Dermis blood vessel endothelial cell (primary cell): ENCODE results near the gene CNBP. TPM values are rescaled to one million over a fixed set of nuclear protein-coding genes. Genes with fewer than 3 reads are reported as not detected.

Experiments
- DNase-seq: peaks from one replicate; pipeline ENCODE4 v3.0.0; 2010
- total RNA-seq: library from RNA; depleted of rRNA; stranded (reverse); fragments of >200 nt; gene quantifications from 2 replicates; pipeline ENCODE4 v1.2.3, GENCODE V29; 2014

CNBP gene
- total RNA-seq, 1 donor from 2014 or later = 251 TPM

- no peak for DNase-seq
Observed at GRCh38 chr3:129130291-129130813, 53.3 kb downstream of the CNBP start.

DNA sequence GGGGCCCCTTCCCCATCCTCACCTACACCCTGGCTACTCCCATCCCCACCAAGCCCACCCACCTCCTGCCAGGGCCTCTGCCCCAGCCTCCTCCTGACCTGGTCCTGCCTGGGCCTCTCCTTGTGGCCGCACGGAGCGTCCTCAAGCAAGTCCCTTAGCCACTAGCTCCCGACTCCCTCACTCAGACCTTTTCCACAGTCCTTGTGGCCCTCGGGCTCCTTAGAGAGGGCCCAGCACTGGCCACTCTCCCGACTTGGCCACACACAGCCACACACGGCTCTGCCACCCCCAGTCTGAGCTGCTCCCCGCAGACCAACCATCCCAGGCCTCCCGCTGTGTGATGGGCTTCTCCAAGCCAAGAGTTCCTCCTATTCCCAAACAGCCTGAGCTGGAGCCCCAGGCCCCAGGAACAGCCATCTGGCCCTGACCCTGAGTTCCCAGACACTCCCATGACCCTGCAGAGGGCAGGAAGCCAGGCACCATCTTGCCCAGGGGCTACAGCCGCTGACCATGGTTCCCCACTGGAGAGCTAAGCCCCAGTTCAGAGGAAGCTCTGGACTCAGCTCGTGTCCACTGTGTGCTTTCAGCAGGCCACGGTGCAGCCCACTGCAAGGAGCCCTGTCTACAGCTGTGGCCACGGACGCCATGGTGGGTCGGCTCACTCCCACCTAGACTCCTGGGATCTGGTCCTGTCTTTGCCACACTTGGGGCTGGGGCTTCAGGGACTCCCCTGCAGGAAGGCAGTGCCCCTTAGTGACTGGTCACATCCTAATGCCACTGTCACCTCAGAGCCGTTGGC, 55.1 kb downstream of the CNBP start:
- no peak for DNase-seq

GRCh38 chr3:129126726-129127280, 56.9 kb downstream of the CNBP start:
- no peak for DNase-seq

- no peak for DNase-seq
Observed at GRCh38 chr3:129123314-129124060, 60.2 kb downstream of the CNBP start.

GRCh38 chr3:129122412-129123011, 61.2 kb downstream of the CNBP start:
- no peak for DNase-seq

DNA sequence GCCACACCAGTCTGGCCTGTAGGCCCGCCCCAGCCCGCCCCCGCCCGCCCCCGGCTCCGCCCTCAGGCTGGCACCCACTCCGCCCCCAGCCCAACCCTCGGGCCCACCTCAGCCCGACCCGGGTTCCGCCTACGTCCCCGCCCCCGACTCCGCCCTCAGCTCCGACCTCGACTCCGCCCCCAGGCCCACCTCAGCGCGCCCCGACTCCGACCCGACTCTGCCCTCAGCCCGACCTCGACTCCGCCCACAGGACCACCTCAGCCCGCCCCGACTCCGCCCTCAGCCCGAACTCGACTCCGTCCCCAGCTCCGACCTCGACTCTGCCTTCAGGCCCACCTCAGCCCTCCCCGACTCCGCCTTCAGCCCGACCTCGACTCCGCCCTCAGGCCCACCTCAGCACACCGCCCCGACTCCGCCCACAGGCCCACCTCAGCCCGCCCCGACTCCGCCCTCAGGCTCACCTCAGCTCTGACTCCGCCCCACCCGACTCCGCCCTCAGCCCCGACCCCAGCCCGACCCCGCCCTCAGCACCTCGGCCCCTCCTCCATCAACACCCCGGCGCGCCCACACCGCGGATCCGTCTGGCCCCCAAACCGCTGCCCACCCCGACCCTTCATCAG, 61.8 kb downstream of the CNBP start, which contains the start of gene RAB43:
RAB43 (minus strand) TSS at position 13 of the 620 bp plus-strand sequence. CDS start 315 bp downstream, outside the sequence.
- peak; percentile 90 for DNase-seq

DNA sequence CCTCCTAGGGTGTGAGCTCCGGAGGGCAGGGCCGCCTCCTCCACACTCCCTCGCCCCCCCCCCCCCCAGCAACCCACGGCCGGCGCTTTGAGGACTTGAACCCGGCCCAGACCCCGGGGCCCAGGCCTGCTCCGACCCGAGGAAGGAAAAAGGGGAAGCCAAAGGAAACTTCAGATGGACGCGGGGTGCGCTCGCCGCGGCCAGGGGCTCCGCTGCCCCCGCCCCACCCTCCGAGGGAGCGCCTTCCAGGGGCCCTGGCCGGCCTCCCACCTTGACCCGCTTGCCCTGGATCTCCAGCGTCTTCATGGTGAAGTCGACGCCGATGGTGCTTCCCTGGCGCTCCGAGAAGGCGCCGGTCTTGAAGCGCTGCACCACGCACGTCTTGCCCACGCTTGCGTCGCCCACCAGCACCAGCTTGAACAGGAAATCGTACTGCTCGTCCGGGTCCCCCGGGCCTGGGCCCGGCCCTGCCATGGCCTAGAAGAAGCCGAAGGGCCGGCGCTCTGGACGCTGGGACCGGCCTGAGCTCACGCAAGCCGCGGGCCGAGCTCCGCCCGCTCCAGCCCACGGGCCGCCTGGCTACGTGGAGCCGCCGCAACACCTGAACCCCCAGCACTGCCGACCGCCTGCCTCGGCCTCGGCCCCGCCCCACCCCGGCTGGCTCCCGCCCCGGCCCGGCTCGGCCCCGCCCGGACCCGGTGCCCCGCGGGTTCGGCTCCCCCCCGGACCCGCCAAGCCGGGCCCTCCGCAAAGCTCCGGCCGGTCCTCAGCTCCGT, 62.5 kb downstream of the CNBP start:
- DNase-seq = peak; percentile 61

- DNase-seq = peak; percentile 91
Observed at GRCh38 chr3:129120254-129121004, 63.3 kb downstream of the CNBP start.

- peak; percentile 26 for DNase-seq
Observed at GRCh38 chr3:129119365-129120100, 64.2 kb downstream of the CNBP start.

- peak; percentile 26 for DNase-seq
Observed at GRCh38 chr3:129118745-129119144, 65.0 kb downstream of the CNBP start.

Other genes with a start within 250 kb of the CNBP start
- gene CFAP92, start 189.8 kb downstream of the CNBP start, total RNA-seq = 1.9 and 2.4 TPM in 2 replicates
- gene EFCC1, start 182.6 kb downstream of the CNBP start, total RNA-seq = 5.9 and 12.1 TPM in 2 replicates
- gene GP9, start 123.1 kb downstream of the CNBP start, total RNA-seq = not detected in 2 replicates
- gene RAB43, start 62.1 kb downstream of the CNBP start, total RNA-seq = 68.8 and 116 TPM in 2 replicates
- gene ISY1, start 22.8 kb downstream of the CNBP start, total RNA-seq = 37.9 and 57.6 TPM in 2 replicates
- gene COPG1, start 65.7 kb upstream of the CNBP start, total RNA-seq = 225 and 267 TPM in 2 replicates
- gene HMCES, start 95.0 kb upstream of the CNBP start, total RNA-seq = 31.3 and 40.0 TPM in 2 replicates
- gene EFCAB12, start 244.7 kb upstream of the CNBP start, total RNA-seq = not detected in 2 replicates